Stimulated activated CD8-positive, alpha-beta memory T cell treated with anti-CD3 and anti-CD28 coated beads, Interleukin-4, amount 100 ng/mL, for 1 hour (primary cell): Measurements from ENCODE around the gene PER3.

Experiments
- DNase-seq, 2 donors: peaks; one replicate each; pipeline ENCODE4 v3.0.0-alpha.2; 2020; ENCODE audit warnings: low read depth in 2 of 2, low spot score in 1 of 2

PER3 gene

DNA sequence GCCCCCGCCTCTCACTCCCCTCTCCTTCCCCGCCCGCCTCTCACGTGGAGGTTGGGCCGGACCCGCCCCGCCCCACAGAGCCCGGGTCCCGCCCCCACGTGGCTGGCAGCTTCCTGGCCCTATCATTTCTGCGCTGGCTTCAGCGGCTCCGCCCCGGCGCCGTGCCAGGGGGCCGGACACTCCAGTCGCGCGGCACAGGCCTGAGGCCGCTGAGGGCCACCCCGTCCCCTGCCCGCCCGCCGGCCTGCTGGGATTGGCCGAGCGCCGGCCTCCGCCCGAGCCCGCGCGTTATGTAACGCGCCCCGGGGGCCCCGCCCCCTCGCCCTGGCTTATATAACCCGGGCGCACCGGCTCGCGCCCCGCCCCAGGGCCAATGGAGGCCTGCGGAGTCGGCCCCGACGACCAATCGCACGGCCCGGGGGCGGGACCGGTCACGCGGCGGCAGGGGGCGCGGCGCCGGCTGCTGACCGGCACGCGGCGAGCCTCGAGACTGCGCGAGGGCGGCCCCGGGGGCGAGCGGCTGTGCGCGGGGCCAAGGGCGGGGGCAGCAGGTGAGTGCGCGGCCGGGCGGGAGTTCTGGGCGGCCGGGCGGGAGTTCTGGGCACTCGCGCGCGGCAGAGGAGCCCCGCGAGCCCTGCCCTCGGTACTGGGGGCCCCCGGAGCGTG, at the start of gene PER3:
PER3 (plus strand) TSS at position 466 of the 666 bp plus-strand sequence. CDS start 587 bp downstream, outside the sequence.
- peak; percentile 70 to 79 for DNase-seq

DNA sequence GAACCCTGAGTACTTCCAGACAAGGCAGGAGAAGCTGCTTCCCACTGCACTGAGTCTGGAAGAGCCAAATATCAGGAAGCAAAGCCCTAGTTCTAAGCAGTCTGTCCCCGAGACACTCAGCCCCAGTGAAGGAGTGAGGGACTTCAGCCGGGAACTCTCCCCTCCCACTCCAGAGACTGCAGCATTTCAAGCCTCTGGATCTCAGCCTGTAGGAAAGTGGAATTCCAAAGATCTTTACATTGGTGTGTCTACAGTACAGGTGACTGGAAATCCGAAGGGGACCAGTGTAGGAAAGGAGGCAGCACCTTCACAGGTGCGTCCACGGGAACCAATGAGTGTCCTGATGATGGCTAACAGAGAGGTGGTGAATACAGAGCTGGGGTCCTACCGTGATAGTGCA, 46.0 kb upstream of the PER3 start:
- no peak for DNase-seq

DNA sequence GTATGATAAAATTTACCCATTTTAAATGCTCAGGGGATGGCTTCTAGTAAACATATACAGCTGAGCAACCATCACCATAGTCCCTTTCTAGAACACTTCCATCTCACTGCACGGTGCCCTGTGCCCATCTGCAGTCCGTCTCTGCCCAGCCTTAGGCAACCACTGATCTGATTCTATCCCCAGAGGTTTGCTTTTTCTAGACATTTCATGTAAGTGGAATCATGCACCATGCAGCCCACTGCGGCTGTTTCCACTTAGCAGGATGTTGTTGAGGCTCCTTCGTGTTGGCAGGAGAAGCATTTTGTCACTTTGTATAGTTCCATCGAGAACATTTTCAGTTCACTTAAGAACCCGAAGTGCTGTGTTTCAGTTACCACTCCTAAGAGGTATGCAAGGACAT, 40.7 kb upstream of the PER3 start:
- DNase-seq, result no peak

DNA sequence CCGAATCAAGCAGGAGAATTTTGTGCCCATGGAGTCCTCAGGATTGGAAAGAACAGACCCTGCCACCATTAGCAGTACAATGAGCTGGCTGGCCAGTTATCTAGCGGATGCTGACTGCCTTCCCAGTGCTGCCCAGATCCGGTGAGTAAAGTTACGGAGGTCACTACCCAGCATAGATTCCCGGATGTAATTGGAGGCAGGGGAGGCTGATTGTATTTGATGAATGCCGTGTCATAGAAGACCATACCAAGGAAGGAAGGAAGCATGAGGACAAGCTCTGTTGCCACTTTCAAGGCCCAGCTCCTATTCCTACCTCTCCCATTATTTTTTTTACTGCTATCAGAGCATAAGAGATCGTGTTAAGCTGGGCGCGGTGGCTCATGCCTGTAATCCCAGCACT, 39.2 kb upstream of the PER3 start:
- no peak for DNase-seq

DNA sequence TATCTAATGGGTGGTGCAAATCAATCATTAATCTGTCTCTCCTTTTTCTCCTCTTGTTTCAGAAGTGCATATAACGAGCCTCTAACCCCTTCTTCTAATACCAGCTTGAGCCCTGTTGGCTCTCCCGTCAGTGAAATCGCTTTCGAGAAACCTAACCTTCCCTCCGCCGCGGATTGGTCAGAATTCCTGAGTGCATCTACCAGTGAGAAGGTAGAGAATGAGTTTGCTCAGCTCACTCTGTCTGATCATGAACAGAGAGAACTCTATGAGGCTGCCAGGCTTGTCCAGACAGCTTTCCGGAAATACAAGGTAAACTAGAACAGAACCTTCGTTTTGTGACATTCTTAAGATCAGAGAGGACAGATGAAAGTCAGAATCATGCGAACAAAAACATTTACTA, 38.3 kb upstream of the PER3 start:
- no peak for DNase-seq

DNA sequence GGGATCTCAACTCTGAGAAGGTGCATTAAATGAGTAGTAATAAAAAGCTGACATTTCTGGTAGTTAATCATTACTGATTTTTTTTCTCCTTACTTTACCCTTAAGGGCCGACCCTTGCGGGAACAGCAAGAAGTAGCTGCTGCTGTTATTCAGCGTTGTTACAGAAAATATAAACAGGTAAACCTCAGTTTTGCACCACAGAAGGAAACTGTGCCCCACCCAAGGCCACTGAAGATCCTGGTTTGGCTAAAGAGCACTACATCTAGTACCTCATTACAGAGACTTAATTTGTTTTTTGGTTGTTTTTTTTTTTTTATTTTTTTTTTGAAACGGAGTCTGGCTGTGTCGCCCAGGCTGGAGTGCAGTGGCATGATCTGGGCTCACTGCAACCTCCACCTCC, 36.5 kb upstream of the PER3 start:
- DNase-seq, result no peak

DNA sequence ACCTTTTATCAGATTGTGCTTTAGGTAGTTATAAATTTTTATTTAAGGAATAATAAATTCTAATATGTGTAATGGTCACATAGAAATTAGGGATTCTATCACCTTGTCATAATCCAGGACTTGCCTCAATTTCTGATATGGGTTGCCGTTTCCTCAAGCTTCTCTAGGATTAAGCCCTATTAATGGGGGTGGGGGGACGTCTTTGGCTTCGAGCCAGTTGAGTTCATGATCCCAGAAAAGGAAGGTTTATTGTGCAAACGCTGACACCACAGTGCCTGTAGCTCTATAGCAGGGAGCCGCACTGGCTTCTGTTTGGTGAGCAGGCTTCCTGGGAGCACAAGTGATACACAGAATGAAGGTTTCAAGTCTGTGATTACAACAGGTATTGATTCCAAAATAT, 35.0 kb upstream of the PER3 start:
- DNase-seq, result no peak

DNA sequence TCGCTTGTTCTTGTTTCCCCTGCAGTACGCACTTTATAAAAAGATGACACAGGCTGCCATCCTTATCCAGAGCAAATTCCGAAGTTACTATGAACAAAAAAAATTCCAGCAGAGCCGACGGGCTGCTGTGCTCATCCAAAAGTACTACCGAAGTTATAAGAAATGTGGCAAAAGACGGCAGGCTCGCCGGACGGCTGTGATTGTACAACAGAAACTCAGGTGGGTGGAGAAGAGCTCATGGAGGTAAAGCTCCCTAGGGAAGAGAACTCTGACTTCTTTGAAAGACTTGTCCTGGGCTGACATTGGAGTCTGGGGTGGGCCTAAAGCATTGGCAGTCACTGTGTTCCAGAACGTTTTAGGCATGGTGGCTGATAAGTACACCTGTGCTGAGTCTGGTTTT, 32.9 kb upstream of the PER3 start:
- no peak for DNase-seq

DNA sequence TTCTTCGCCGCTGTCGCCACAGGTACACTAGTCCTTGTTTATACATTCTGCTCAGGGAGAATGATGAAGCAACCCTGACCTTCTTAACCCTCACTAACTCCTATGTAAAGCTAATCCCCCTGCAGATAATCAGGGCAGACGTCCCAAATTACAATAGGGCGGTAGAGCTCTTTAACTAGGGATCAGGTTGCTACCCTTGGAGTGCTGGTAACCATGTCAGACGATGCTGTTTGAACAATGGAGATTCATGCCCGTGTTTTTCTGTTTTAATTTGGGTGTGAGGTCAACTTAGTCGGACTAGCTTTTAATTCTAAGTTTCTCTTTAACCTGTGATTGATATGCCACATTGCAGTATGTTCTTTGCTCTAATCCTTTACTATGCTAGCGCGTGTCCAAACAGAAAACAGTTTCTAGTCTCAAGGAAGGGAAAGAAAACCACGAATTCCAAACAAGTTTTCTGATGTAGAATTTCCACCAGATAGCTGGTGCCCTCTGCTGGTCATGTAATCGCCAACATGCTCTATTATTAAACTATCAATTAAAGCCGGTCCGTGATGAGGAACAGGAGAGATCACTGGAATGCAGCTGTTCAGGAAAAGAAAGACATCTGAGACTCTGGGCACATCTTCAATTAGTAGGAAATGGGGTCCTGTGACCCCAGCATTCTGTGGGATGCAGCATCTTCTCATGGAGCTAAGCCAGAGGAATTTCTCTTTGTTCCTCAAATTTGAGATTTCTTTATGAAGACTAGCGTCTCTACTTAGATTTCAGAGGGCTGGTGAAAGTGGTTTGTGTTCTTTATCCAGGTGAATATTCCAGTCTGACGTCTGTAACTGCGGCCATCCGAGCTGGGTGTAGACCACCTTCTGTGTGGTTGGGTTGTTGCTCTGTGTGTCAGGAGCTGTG, 31.3 kb upstream of the PER3 start:
- no peak for DNase-seq

DNA sequence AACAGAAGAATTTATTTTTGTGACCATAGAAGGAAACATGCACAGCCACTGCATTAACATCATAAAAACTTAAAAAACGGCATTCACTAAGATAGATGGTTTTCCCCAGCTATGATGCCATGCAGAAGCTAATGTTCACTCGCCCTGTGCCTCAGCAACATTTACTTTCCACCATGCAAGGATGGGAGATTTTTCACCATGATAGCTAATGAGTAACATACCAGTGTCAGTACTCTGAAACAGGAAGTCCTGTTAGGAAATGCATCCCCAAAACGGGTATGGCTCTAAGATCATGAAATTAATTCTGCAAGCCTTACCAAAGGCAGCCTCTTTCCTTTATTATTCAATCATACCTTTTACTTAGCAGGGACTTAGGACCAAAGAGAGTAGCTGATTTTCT, 30.4 kb upstream of the PER3 start:
- no peak for DNase-seq

DNA sequence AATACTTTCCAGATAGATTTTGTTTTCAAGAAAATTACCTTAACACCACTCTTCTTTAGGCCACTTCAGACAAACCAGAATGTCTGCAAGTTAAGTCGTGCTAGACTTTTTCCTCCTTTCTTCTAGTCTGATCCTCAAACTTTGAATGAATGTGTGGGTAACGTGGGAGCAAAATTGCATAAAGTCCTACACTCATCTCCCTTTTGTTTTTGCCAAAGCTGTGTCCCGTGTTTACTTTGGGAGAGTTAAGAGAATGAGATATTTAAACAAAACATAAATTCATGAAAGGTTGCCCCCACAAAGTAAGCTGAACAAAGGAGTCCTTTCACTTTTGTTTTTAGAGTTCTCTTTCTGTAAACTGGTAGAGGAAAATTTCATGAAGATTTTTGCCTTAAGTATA, 29.9 kb upstream of the PER3 start:
- DNase-seq, result no peak

DNA sequence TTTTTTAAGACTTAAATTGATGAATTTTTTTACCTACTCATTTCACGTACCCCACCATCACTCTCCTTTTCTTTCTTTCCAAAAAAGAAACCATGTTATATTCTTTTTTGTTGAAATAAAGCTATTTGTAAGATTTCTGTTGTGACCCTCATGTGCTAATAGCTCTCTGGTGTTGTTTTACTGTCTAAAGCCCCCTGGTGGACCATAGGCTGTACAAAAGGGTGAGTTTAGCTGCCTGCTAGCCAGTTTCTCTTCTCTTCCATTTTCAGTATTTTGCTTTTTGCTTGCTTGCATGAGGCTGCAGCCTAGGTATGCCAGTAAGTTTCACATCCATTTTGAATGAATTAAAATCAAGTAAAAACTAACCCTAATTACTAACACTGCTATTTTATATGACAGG, 28.6 kb upstream of the PER3 start:
- no peak for DNase-seq

DNA sequence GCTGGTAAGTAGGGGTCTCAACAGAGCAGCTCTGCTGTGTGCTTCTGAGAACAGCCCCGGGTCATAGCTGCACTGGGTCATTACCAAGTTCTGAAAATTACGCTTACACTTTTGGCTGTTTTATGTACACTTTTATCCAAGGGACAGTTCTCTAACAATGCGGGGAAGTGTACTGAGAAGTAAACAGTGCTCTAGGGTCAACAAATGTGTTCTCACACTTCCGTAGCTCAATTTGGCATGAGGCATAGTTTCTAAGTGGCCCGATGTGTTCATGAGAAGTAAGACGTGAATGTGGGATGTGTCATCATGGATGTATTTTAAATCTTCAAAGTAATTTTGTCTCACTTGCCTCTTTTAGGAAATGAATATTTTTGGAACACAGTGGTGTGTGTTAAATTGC, 23.8 kb upstream of the PER3 start:
- DNase-seq, result no peak

DNA sequence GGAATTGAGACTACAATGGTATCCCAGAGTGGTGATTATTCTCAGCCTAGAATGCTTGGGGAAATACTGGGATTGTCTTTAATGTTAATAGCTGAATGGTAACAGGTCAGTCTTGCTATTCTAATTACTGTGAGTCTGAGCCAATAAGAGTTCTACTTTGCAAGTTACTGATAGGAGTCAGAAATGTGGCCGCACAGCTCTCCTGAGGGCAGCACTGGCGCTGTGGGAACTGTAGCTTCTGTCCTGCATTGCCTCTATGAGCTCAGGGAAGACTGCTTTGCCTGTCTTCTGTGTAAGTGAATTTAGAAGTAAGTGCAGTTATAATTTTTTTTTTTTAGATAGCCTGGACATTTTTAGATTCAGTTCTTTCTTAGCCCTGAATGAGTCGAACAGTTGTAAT, 23.0 kb upstream of the PER3 start:
- DNase-seq, result no peak

DNA sequence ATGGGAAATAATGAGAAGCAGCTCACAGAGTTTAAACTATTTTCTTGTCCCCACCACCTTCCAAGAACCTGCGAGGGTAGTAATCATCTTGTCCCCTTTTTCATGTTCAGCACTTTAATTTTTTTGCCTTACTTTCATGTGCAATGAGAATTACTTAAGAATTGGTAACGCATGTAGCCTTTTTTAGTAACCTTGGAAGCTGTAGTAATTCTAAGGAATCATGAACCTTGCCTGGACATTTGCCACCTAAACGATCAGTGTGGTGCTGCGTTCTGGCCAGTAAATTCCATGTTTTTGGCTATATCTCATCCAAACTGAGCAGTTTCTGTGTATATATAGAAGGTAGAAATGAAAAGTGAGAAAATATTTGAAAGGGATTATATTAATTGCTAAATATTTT, 16.9 kb upstream of the PER3 start:
- no peak for DNase-seq

DNA sequence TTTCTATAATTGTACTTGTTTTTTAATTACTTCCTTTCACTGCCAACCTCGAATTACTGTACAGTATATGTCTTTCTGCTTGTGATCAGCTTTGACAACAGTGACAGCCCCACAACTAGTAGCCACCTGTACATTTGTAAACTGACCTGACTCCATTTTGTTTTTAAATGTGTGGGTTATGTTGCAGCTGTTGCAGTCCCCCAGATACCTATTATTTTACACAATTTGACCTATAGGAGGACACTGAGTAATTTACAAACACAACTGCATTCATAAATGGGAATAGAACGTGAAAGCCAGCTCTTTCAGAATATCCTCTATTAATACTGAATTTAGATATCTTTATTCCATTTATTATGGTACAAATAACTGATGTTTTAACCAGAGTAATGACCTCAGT, 15.5 kb upstream of the PER3 start:
- DNase-seq, result no peak

DNA sequence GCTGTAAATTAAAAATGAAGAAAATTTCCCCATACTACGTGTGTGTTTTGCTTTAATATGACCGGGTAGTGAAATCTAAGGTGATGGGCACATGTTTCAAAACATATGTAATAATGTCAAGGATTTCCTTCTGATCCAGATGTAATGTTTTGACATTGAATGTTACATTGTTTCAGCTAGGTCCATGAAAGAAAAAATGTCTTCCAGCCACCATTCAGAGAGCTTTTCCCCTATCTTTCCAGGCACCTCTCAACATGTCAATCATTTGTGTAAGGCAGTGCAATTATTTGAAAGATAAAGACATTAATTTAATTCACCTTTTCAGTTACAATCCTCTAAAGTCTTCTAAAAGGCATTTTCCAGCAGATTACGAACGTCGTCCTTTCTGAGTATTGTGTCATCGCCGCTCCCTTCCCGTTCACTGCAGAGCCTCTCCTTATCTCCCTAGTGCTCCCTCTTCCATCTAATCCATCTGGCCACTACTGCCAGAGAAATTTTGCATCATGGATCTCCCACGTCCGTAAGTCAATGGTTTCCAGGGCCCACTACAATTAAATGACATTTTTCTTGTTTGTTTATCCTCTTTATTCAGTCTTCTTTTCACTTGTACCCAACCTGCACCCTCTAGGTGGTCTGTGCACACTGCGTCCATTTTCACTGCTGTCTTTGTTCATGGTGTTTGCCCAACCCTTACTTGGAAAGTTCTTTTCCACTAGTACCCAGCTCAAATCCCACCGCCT, 14.2 kb upstream of the PER3 start:
- DNase-seq, result no peak

DNA sequence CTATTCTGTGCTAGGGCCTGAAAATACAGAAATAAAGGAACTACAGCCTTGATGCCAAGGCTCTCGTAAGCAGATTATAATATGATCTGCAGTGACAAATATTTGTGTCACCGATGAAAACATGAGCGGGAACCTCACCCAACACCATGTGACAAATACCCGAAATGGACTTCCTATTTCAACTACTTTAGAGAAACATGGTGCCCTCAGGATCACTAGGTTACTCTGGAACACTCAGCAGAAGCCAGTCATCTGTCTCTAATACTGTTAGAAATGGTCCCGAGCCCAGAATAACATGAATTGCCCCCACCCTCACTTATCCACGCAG, 13.5 kb upstream of the PER3 start:
- no peak for DNase-seq

DNA sequence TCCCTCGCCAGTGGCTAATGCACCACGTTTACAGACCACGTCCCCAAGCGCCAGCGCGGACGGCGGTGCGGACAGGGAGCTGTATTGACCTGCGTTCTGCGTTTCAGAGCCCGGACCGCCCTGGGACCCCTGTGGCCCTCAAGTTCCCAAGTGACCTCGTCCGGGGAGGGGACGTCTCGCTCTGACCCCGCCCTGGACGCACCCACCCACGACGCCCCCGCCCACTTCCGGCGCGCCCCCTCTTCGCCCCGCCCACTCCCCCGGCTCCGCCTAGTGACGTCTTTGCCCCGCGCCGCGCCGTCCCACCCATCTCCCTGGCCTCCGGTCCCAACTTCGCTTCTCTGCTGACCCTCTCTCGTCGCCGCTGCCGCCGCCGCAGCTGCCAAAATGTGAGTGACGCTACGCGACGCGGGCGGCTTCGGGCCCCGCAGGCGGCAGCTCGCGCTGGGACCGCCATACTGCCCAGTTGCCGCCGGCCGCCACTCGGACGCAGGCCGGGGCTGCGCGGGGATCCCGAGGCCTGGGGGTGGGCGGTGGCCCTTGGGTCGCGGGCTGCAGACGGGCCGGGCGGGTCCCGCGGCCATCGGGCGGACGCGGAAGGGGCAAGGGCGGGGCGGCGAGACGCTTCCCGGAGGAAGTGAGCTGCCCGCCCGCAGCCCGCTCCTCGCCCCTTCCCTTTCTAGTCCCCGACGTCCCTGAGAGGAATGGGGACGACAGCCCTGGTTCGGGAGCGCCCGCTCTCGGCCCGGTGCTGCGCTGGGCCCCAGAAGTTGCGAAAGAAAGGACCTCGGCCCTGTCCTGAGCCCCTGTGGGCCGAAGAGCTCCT, 12.9 kb upstream of the PER3 start, which contains the start of gene VAMP3:
VAMP3 (plus strand) TSS at position 300 of the 826 bp plus-strand sequence; CDS start at position 388, 88 bp downstream.
- peak; percentile 82 to 85 for DNase-seq

DNA sequence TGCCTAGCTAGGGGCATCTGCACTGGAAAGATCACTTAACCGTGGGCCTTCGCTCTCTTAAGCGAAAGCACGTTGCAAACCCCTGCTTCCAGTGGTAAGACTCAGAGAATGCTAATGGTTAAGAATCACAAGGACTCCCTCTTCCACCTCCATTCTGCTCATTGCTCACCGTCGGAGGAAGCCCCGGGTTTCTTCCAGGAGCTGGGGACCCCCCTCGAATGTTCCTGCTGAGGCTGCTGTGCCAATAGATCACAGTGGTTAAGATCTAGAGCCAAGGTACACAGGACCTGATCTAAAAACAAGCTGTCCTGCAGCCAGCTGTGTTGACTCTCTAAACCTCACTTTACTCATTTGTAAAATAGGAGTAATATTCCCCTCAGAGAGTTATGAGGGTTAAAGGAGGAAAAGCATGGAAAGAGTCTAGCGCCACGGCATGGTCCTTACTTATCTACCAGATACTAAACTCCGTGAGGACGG, 12.2 kb upstream of the PER3 start:
- DNase-seq, result no peak

DNA sequence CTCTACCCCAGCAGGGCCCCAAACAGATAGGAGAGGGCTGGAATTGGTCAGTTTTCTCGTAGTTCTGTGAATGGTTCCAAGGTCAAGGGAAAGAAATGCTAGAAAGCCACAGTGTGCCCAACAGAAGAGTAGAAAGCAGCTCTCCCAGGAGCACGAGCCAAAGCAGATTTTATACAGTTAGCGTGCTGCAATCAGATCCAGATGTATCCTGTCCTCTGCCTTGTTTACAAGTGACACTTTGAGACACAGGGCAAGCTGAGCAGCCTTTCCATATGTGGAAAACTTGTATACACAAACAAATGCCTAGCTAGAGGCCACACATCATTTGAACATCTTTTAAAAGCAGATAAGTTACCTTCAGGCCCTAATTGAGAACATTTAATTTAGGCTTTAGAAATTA, 6.5 kb upstream of the PER3 start:
- no peak for DNase-seq
